AG04450 (cell line): ENCODE results near the gene CATSPER4. TPM values are rescaled to one million over a fixed set of nuclear protein-coding genes. Genes with fewer than 3 reads are reported as not detected.

Source experiments
- CTCF ChIA-PET: fragments of 300-600, 350-600 bp; formaldehyde crosslinking; extraction: SDS; loops from one replicate; lab custom pipeline; 2022; ENCODE audit warnings: antibody characterized with exemption, inconsistent platforms; lab: Charles Lee
- POLR2A ChIA-PET: fragments of 350-600 bp; formaldehyde crosslinking; extraction: SDS; loops from one replicate; lab custom pipeline; 2021; ENCODE audit warnings: antibody characterized with exemption, inconsistent platforms; lab: Yijun Ruan, JAX
- DNase-seq: peaks from one replicate; pipeline ENCODE4 v3.0.0-alpha.2; 2011; ENCODE audit warnings: low read depth, low spot score
- H3K27ac ChIP-seq: one replicate; pipeline ENCODE4 v1.5.1; 2012; ENCODE audit warnings: low read depth, low read length, control low read depth
- H3K27me3 ChIP-seq: one replicate; pipeline ENCODE4 v1.6.0; 2012; ENCODE audit warnings: low read length; ENCODE audit not compliant: control insufficient read depth, insufficient read depth
- H3K4me3 ChIP-seq: 2 replicates; pipeline ENCODE4 v1.5.1; 2011; ENCODE audit warnings: mild to moderate bottlenecking, low read depth, low read length, control low read depth
- H3K9me3 ChIP-seq: 2 replicates; pipeline ENCODE4 v1.5.1; 2012; ENCODE audit warnings: low read length; ENCODE audit not compliant: control insufficient read depth, insufficient read depth
- CTCF ChIP-seq: IDR thresholded peaks from 2 replicates; pipeline ENCODE4 v1.5.1; 2011; ENCODE audit warnings: low read depth, low read length, control low read depth, inconsistent platforms
- polyA plus RNA-seq: library from polyadenylated mRNA; depleted of rRNA; stranded (reverse); fragments of >200 nt; gene quantifications from 2 replicates; pipeline ENCODE4 v1.2.3, GENCODE V29; 2011

CATSPER4 gene
- polyA plus RNA-seq, 1 experiment, result not detected

- no peak for TF ChIP-seq CTCF
- H3K9me3 ChIP-seq, result no peaks in the 10 kb centered on the region
- H3K4me3 ChIP-seq, result no peak overlapping the region
- ChIA-PET CTCF (no interaction called here), POLR2A (interaction anchor here (0.6 kb wide), 1 partner anchor 38 kb away, joined by 3 read pairs; no protein-coding TSS in a partner anchor)
- no peak overlapping the region for H3K27ac ChIP-seq
- DNase-seq, result no peak
- H3K27me3 ChIP-seq, result peaks cover 9% of the 10 kb centered on the region
Measured at GRCh38 chr1:26182383-26182696, 8.1 kb upstream of the CATSPER4 start.

GRCh38 chr1:26184086-26184485, 6.3 kb upstream of the CATSPER4 start:
- ChIA-PET POLR2A (no interaction called here), CTCF (no interaction called here)
- no peak overlapping the region for H3K27ac ChIP-seq
- no peak for DNase-seq
- H3K27me3 ChIP-seq, result peaks cover 9% of the 10 kb centered on the region
- no peak overlapping the region for H3K4me3 ChIP-seq
- no peak for TF ChIP-seq CTCF
- no peaks in the 10 kb centered on the region for H3K9me3 ChIP-seq

GRCh38 chr1:26184883-26185282, 5.5 kb upstream of the CATSPER4 start:
- Histone ChIP-seq H3K27me3 (peaks cover 5% of the 10 kb centered on the region), H3K9me3 (no peaks in the 10 kb centered on the region), H3K27ac (no peak overlapping the region), H3K4me3 (no peak overlapping the region)
- CTCF ChIA-PET, result no interaction called here
- POLR2A ChIA-PET, result no interaction called here
- DNase-seq, result no peak
- TF ChIP-seq CTCF, result no peak

- Histone ChIP-seq H3K27me3 (peaks cover 6% of the 10 kb centered on the region), H3K4me3 (no peak overlapping the region), H3K9me3 (no peaks in the 10 kb centered on the region), H3K27ac (no peak overlapping the region)
- CTCF ChIA-PET, result no interaction called here
- DNase-seq, result no peak
- POLR2A ChIA-PET, result interaction anchor here (0.6 kb wide), 1 partner anchor 11 kb away, joined by 3 read pairs; no protein-coding TSS in a partner anchor
- TF ChIP-seq CTCF, result no peak
Measured at GRCh38 chr1:26187882-26188281, 2.5 kb upstream of the CATSPER4 start.

DNA sequence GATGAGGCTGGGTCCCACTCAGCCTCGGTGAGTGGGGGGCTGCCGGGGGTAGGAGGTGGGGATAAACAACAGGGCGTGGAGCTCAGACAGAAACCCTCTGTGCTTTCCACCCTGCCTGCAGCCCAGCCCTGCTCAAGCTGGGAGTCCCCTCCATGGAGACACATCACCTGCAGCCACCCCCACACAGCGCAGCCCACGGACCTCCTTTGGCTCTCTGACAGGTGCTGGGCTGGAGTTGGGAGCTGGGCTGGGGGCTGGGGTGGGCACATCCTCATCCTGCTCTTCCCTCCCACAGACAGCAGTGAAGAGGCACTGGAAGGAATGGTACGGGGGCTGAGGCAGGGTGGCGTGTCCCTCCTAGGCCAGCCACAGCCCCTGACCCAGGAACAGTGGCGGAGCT, 1.9 kb upstream of the CATSPER4 start:
- H3K27me3 ChIP-seq, result peaks cover 11% of the 10 kb centered on the region
- no peak overlapping the region for H3K4me3 ChIP-seq
- CTCF ChIA-PET, result no interaction called here
- no peaks in the 10 kb centered on the region for H3K9me3 ChIP-seq
- TF ChIP-seq CTCF, result no peak
- H3K27ac ChIP-seq, result no peak overlapping the region
- POLR2A ChIA-PET, result no interaction called here
- DNase-seq, result no peak
